DOHH2 (cell line): ENCODE data around the gene ARHGEF7.

ENCODE experiments used
- H3F3A ChIP-seq: fragments of 200-600 bp; sonication (generic), shearing (Covaris generic); 2 replicates; pipeline ENCODE4 v1.6.0; 2016; ENCODE audit warnings: antibody characterized with exemption, mild to moderate bottlenecking; ENCODE audit not compliant: control insufficient read depth, insufficient read depth
- H3K27ac ChIP-seq: fragments of 200-600 bp; sonication (generic); 2 replicates; pipeline ENCODE4 v1.5.1; 2014; ENCODE audit warnings: low read depth, mild to moderate bottlenecking, low read length, moderate library complexity
- H3K27me3 ChIP-seq: fragments of 200-600 bp; sonication (generic); 2 replicates; pipeline ENCODE4 v1.6.1; 2014; ENCODE audit warnings: mild to moderate bottlenecking, low read length, mixed read lengths; ENCODE audit not compliant: control insufficient read depth
- H3K36me3 ChIP-seq: fragments of 200-600 bp; sonication (generic); 2 replicates; pipeline ENCODE4 v1.6.1; 2014; ENCODE audit warnings: mild to moderate bottlenecking, low read length, moderate library complexity, mixed read lengths; ENCODE audit not compliant: control insufficient read depth
- H3K4me1 ChIP-seq: fragments of 200-600 bp; sonication (generic); 2 replicates; pipeline ENCODE4 v1.6.1; 2014; ENCODE audit warnings: mild to moderate bottlenecking, low read length, mixed read lengths; ENCODE audit not compliant: control insufficient read depth
- H3K4me2 ChIP-seq: fragments of 200-600 bp; sonication (generic); 2 replicates; pipeline ENCODE4 v1.6.0; 2014; ENCODE audit warnings: mild to moderate bottlenecking, low read length, moderate library complexity
- H3K4me3 ChIP-seq: fragments of 200-600 bp; sonication (generic); 2 replicates; pipeline ENCODE4 v1.5.1; 2014; ENCODE audit warnings: mild to moderate bottlenecking, low read length, mixed read lengths
- H3K79me2 ChIP-seq: fragments of 200-600 bp; sonication (generic); 2 replicates; pipeline ENCODE4 v1.6.1; 2014; ENCODE audit warnings: mild to moderate bottlenecking, low read length, mixed read lengths; ENCODE audit not compliant: control insufficient read depth
- H3K9me2 ChIP-seq: fragments of 200-600 bp; sonication (generic); replicated peaks from 2 replicates; pipeline ENCODE4 v1.6.1; 2014; ENCODE audit warnings: mild to moderate bottlenecking, low read length, mixed read lengths; ENCODE audit not compliant: control insufficient read depth
- H3K9me3 ChIP-seq: fragments of 200-600 bp; sonication (generic); 2 replicates; pipeline ENCODE4 v1.6.1; 2014; ENCODE audit warnings: antibody characterized with exemption, low read length, mixed read lengths; ENCODE audit not compliant: control insufficient read depth, insufficient read depth
- H4K20me1 ChIP-seq: fragments of 200-600 bp; sonication (generic); 2 replicates; pipeline ENCODE4 v1.6.0; 2014; ENCODE audit warnings: low read depth, mild to moderate bottlenecking, antibody characterized with exemption, low read length, moderate library complexity; ENCODE audit not compliant: control insufficient read depth, insufficient read depth
- EZH2phosphoT487 ChIP-seq: fragments of 200-600 bp; sonication (generic); IDR thresholded peaks from 2 replicates; pipeline ENCODE4 v1.6.1; 2017; ENCODE audit warnings: borderline replicate concordance, mild to moderate bottlenecking, antibody characterized with exemption, low read length, moderate library complexity, mixed read lengths
- TF ChIP-seq, protein P1 (sequence below): fragments of 200-600 bp; sonication (generic); IDR thresholded peaks from one replicate; pipeline ENCODE4 v1.5.1; 2014; ENCODE audit warnings: antibody characterized with exemption, mild to moderate bottlenecking, low read depth, low read length; ENCODE audit not compliant: poor library complexity, severe bottlenecking

The ARHGEF7 gene

DNA sequence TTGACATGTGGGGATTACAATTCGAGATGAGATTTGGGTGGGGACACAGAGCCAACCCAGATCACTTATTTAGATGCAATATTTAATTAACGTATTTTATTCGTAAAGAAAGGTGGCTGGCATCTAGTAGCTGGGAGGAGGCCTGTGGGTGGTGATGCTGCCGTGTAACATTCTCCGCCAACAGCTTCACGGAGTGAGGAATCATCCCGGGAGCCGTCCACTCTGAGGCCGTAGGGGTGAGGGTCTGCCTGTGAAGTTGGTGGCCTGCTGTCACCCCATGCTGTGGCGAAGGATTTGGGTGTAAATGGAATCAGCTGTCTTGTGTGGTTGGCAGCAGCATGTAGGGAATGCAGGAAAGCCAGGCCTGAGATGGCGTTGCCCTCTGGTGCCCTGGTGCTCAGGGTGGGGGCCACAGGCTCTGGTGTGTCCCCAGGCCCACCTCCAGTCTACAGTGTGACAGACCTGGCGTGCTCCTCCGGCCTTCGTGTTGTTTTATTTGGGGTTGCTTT is 202.0 kb downstream of the ARHGEF7 start:
- Histone ChIP-seq H3K4me2 (no peak overlapping the region), H3K9me3 (no peaks in the 10 kb centered on the region), H3K79me2 (no peaks in the 10 kb centered on the region), H3K36me3 (peaks cover 4% of the 10 kb centered on the region; the same call in 1 of the 2 replicates), H3K27ac (no peak overlapping the region), H3K4me1 (no peaks in the 10 kb centered on the region), H3K27me3 (no peaks in the 10 kb centered on the region), H3K9me2 (no peaks in the 10 kb centered on the region), H3K4me3 (no peak overlapping the region), H3F3A (no peaks in the 10 kb centered on the region), H4K20me1 (no peaks in the 10 kb centered on the region)
- TF ChIP-seq, protein P1, sequence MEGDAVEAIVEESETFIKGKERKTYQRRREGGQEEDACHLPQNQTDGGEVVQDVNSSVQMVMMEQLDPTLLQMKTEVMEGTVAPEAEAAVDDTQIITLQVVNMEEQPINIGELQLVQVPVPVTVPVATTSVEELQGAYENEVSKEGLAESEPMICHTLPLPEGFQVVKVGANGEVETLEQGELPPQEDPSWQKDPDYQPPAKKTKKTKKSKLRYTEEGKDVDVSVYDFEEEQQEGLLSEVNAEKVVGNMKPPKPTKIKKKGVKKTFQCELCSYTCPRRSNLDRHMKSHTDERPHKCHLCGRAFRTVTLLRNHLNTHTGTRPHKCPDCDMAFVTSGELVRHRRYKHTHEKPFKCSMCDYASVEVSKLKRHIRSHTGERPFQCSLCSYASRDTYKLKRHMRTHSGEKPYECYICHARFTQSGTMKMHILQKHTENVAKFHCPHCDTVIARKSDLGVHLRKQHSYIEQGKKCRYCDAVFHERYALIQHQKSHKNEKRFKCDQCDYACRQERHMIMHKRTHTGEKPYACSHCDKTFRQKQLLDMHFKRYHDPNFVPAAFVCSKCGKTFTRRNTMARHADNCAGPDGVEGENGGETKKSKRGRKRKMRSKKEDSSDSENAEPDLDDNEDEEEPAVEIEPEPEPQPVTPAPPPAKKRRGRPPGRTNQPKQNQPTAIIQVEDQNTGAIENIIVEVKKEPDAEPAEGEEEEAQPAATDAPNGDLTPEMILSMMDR: no peak
- TF ChIP-seq EZH2phosphoT487: no peak

DNA sequence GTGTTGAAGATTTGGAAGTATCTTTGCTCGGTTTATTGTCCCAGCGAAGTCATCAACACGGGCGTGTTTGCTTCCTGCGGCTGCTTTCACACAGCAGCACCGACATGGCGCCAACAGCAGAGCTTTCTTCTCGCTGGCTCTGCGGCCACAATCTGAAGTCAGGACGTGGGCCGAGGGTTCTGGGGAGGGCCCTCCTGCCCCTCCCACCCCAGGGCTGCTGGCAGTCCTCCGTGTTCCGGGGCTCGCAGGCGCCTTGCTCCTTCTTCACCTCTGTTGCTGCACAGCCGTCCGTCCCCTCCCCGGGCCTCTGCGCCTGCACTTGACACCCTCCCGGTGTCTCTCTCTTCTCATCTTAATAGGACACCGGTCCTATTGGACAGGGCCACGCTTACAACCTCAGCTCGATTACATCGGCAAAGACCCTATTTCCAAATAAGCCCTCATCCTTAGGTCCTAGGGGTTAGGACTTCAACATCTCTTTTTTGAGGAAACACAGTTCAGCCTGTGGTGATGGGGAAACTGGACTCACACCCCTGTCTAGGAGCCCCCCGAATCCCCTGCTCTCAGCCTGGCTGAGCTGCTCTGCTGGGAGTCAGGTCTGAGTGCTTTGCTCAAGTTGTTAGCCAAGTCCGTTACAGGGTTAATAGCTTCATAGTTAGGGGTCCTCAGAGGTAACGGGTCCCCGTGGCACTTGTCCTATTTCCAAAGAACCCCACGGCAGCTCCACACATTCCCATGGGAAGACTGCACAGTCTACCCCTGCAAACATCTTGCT is 202.6 kb downstream of the ARHGEF7 start:
- Histone ChIP-seq H3K4me3 (no peak overlapping the region), H4K20me1 (no peaks in the 10 kb centered on the region), H3K27ac (no peak overlapping the region), H3K9me3 (no peaks in the 10 kb centered on the region), H3K27me3 (no peaks in the 10 kb centered on the region), H3K79me2 (no peaks in the 10 kb centered on the region), H3F3A (no peaks in the 10 kb centered on the region), H3K9me2 (no peaks in the 10 kb centered on the region), H3K4me2 (no peak overlapping the region), H3K4me1 (no peaks in the 10 kb centered on the region), H3K36me3 (no peaks in the 10 kb centered on the region)
- TF ChIP-seq, protein P1: no peak
- TF ChIP-seq EZH2phosphoT487: no peak

DNA sequence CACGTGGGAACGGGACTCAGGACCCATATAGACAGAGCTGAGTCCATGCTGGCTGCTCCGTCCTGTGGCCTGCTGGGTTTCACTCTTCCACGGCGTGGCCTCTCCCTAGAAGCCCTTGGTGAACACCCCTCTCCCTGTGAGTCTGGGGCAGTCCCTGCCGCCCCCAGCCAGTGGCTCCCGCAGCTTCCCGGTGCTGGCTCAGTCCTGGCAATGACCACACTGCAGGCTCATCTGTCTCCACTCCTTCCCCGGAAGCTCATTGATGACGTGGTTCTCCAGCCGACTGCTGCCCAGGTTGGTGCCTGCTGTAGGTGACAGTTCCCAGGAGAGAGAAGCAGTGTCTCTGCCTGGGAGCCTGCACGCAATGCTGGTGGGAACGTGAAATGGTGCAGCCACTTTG is 203.3 kb downstream of the ARHGEF7 start:
- Histone ChIP-seq H3K79me2 (no peaks in the 10 kb centered on the region), H3K4me1 (no peaks in the 10 kb centered on the region), H3K27me3 (no peaks in the 10 kb centered on the region), H3K36me3 (no peaks in the 10 kb centered on the region), H4K20me1 (no peaks in the 10 kb centered on the region), H3F3A (no peaks in the 10 kb centered on the region), H3K4me2 (no peak overlapping the region), H3K27ac (no peak overlapping the region), H3K4me3 (no peak overlapping the region), H3K9me2 (no peaks in the 10 kb centered on the region), H3K9me3 (no peaks in the 10 kb centered on the region)
- no peak for TF ChIP-seq EZH2phosphoT487
- TF ChIP-seq, protein P1: no peak
